HAP-1 (cell line): Measurements from ENCODE around the gene MOV10L1.
A peak's percentile ranks its signal among the peaks of the same experiment; 100 is the strongest.

Experiments used
- DNase-seq, 2 experiments: peaks; one replicate each; pipeline ENCODE4 v3.0.0-alpha.2; 2016 to 2020; ENCODE audit warnings: low spot score in 2 of 2
- H3K27me3 ChIP-seq: fragments of 250-450 bp; sonication (Bioruptor Pico); 2 replicates; pipeline ENCODE4 v1.5.1; 2020; ENCODE audit warnings: low read depth, mild to moderate bottlenecking, moderate library complexity
- H3K36me3 ChIP-seq: fragments of 250-450 bp; sonication (Bioruptor Pico); replicated peaks from 2 replicates; pipeline ENCODE4 v1.5.1; 2020; ENCODE audit warnings: mild to moderate bottlenecking
- H3K4me1 ChIP-seq: fragments of 250-450 bp; sonication (Bioruptor Pico); 2 replicates; pipeline ENCODE4 v1.5.1; 2020; ENCODE audit warnings: mild to moderate bottlenecking
- H3K4me3 ChIP-seq: fragments of 250-450 bp; sonication (Bioruptor Pico); 2 replicates; pipeline ENCODE4 v1.5.1; 2020; ENCODE audit warnings: mild to moderate bottlenecking, moderate library complexity
- H3K9me3 ChIP-seq: fragments of 250-450 bp; sonication (Bioruptor Pico); 2 replicates; pipeline ENCODE4 v1.5.1; 2020; ENCODE audit warnings: mild to moderate bottlenecking, moderate library complexity
- in situ Hi-C: fragments of 300-500 bp; cut with MboI; formaldehyde crosslinking; loops from 3 replicates; pipeline ENCODE4 v1.14.3; 2020; ENCODE audit warnings: low sequenced_read_pairs, inconsistent platforms, mixed read lengths

MOV10L1 gene

DNA sequence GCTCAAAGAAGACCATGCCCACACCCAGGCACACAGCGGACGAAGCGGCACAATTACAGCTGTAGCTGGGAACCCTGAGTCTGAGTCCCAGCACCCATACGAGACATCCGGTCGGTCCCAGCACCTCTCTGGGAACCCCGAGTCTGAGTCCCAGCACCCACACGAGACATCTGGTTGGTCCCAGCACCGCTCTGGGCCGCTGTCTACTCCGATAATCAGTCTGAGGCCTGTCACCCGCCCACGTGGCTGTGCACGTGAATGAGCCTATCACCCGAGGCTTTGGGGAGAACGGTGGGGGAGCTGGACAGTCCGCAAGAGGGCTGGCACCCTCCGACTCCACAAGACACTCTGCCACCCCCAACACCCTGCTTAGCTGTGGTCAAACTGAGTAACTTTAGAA, 37.9 kb upstream of the MOV10L1 start:
- Histone ChIP-seq H3K9me3 (peaks cover 3% of the 10 kb centered on the region; the same call in 1 of the 2 replicates), H3K27me3 (no peaks in the 10 kb centered on the region), H3K36me3 (no peaks in the 10 kb centered on the region), H3K4me1 (no peaks in the 10 kb centered on the region), H3K4me3 (no peak overlapping the region)
- DNase-seq: no peak
- in situ Hi-C loops: no loop called here

DNA sequence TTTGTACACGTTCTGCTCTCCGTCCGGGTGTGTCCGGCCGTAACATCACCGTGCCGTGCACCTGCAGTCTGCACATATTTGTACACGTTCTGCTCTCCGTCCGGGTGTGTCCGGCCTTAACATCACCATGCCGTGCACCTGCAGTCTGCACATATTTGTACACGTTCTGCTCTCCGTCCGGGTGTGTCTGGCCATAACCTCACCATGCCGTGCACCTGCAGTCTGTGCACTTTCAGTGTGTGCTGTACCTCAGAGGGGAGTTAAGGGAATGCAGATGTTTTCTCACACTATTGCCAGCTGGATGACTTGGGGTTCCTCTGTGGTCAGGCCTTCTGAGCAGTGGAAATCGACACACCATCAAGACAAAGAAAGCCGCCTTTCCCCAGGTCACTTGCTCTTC, 35.9 kb upstream of the MOV10L1 start:
- in situ Hi-C loops: no loop called here
- no peaks in the 10 kb centered on the region for H3K4me1 ChIP-seq
- no peaks in the 10 kb centered on the region for H3K27me3 ChIP-seq
- DNase-seq: no peak
- no peaks in the 10 kb centered on the region for H3K36me3 ChIP-seq
- H3K9me3 ChIP-seq: peaks cover 3% of the 10 kb centered on the region; the same call in 1 of the 2 replicates
- no peak overlapping the region for H3K4me3 ChIP-seq

DNA sequence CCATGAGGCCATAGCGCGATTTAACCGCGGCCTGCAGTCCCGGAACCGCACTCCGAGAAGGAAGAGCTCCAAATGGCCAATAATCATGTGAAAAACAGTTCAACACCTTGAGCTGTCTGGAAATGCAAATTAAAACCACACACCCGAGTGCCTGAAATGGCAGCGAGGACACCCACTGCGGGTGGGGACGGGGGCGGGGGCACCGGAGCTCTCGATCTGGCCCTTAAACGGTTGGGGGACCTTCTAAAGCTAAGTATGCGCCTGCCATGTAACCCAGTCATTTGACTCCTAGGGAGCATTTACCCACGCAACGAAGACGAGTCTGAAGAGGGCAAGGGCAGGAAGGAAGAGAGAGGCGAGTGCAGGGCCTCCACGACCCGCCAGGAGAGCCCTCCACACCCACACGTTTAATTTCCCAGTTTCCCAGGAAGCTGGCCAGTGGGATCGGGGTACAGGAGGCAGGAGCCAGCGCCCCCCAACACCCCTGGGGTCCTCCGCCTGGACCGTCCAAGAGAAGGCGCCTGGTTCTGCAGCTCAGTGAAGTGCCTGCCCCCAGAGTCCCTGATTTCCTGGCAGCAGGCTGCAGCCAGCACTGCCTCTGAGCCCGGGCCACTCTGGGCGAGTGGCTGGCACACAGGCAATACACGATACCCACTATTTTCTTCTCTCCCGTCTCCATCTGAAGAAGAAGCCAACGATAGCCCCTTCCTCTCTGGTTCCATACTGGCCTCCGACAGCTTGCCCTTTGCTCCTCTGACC, 33.4 kb upstream of the MOV10L1 start:
- Histone ChIP-seq H3K27me3 (no peaks in the 10 kb centered on the region), H3K36me3 (no peaks in the 10 kb centered on the region), H3K4me1 (no peaks in the 10 kb centered on the region), H3K9me3 (peaks cover 3% of the 10 kb centered on the region; the same call in 1 of the 2 replicates), H3K4me3 (no peak overlapping the region)
- DNase-seq: no peak
- in situ Hi-C loops: no loop called here

DNA sequence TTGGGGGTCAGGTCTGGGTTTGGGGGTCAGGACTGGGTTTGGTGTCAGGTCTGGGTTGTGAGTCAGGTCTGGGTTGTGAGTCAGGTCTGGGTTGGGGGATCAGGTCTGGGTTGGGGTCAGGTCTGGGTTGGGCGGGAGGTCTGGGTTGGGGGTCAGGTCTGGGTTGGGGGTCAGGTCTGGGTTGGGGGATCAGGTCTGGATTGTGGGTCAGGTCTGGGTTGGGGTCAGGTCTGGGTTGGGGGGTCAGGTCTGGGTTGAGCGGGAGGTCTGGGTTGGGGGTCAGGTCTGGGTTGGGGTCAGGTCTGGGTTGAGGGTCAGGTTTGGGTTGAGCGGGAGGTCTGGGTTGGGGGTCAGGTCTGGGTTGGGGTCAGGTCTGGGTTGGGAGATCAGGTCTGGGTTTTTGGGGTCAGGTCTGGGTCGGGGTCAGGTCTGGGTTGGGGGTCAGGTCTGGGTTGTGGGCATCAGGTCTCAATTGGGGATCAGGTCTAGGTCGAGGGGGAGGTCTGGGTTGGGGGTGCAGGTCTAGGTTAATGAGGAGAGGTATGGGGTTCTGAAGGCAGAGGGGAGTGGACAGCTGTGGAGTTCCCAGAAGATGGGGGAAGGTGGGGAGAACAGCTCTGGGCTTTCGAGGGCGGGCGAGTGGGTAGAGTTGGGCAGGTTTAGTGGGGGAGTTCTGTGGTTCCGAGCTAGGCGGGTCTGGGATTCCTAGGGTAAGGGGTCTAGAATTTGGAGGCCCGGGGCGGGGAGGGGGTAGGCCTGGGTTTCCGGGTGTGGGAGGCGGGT, 32.3 kb upstream of the MOV10L1 start:
- in situ Hi-C loops: no loop called here
- Histone ChIP-seq H3K4me3 (no peak overlapping the region), H3K9me3 (peaks cover under 1% of the 10 kb centered on the region; the same call in 1 of the 2 replicates), H3K4me1 (no peaks in the 10 kb centered on the region), H3K27me3 (no peaks in the 10 kb centered on the region), H3K36me3 (no peaks in the 10 kb centered on the region)
- DNase-seq: no peak

DNA sequence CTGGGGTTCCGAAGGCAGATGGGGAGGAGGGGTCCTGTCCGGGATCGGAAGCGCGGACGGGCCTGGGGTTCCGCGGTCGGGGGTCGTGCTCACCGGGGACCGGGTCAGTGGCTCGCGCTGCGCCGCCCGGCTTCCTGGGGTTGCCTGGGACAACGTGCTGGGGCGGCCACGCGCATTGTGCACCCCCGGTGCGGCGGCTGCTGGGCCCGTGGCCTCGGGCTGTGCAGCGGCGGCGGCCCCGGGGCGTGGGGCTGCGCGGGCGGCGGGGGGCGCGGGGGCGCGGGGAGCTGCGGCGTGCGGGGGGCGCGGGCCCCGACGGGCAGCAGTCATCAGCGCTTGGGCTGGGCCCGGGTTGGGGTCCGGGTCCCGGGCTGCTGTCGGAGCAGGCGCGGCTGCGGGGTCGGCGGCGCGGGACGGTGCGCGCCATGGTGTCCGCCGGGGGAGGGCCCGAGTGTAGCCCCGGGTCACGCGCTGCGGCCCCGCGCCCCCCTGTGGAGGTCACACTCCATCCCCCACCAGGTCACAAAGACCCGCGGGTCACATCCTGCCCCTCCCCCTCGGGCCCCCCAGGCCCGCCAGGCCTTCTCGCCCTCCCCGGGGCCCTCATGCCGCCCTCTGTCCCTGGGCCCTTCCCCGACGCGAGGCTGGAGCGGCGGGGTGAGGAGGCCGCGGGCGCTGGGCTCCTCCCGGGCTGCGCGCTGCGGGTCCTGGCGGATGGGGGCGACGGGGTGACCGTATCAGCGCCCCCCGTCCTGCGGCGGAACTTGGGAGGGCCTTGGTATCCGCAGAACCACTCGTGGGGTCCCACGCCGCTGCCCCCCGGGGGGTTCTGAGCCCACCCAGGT, 31.5 kb upstream of the MOV10L1 start, which contains the start of gene TTLL8:
Gene TTLL8, minus strand, starts transcription at position 238 of the 845 bp plus-strand sequence.
- no peaks in the 10 kb centered on the region for H3K4me1 ChIP-seq

DNA sequence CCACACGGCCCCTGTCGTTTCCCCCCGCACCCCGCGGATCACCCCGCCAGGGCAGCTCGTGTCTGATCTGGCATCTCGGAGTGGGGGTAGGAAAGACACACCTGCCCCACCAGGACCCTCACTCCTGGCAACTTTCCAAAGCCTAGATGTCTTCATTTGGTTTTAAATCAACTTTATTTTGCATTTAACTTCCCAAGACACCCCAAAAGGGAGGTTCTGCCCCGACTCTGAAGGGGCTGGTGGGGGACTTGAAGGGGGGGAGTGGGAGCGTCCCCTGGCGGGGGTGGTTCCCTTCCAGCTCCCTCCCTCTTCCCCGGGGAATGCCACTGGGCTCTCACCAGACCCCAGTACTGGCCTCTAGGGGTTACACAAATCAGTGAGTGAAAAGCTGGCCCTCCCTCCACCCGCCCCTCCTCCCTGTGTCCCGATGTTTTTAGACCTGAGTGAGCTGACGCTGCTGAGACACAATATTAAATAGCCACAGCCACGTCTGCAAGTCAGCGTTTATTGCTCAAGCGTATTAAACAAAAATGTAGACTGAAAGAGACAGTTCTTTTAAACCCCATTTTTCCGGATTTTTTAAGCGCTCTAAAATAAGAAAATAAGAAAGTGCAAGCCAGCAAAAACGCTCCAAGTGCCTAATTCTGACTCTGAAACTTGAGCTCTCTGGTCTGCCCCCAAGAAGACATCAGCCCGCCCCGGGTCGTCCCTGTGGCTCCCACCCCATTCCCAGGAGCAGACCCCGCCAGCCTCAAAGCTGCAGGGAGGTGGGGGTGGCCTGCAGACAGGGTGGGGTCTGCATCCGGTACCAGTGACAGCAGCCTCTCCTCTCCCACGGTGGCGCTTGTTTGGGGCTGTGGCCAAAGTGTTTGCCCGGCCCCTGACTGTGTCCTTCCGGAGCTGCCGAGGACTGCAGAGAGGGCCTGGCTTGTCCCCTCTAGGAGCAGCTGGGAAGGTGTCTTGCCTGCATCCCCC, 30.6 kb upstream of the MOV10L1 start:
- H3K36me3 ChIP-seq: no peaks in the 10 kb centered on the region
- no peak overlapping the region for H3K4me3 ChIP-seq
- no peaks in the 10 kb centered on the region for H3K27me3 ChIP-seq
- peak in 1 of 2 experiments; percentile 31 for DNase-seq
- H3K9me3 ChIP-seq: no peaks in the 10 kb centered on the region
- no peaks in the 10 kb centered on the region for H3K4me1 ChIP-seq
- in situ Hi-C loops: no loop called here

More for the DNA sequence above, 31.5 kb upstream of the MOV10L1 start, which contains the start of gene TTLL8:
- Histone ChIP-seq H3K9me3 (no peaks in the 10 kb centered on the region), H3K27me3 (no peaks in the 10 kb centered on the region), H3K36me3 (no peaks in the 10 kb centered on the region), H3K4me3 (no peak within 1 kb of the TSS)
- no peak for DNase-seq
- in situ Hi-C loops: no loop called here

DNA sequence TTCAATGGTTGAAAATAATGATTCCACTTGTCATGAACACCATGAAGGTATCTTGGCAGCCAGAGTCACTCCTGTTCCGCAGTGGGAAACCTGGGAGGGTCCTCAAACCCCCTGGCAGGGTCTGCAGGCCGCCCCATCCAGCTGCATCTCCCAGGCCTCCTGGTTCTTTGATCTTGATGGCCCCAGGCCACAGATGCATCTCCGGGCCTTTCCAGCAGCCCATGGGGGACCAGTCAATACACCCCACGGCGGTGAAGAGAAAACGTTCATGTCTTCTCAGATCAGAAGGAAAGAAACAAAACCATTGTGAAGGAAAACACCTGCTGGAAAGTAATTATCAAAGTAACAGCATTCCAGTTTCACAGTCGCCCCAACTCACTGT, 29.9 kb upstream of the MOV10L1 start:
- H3K9me3 ChIP-seq: no peaks in the 10 kb centered on the region
- H3K4me1 ChIP-seq: no peaks in the 10 kb centered on the region
- DNase-seq: no peak
- H3K27me3 ChIP-seq: no peaks in the 10 kb centered on the region
- in situ Hi-C loops: no loop called here
- H3K36me3 ChIP-seq: no peaks in the 10 kb centered on the region
- H3K4me3 ChIP-seq: no peak overlapping the region

DNA sequence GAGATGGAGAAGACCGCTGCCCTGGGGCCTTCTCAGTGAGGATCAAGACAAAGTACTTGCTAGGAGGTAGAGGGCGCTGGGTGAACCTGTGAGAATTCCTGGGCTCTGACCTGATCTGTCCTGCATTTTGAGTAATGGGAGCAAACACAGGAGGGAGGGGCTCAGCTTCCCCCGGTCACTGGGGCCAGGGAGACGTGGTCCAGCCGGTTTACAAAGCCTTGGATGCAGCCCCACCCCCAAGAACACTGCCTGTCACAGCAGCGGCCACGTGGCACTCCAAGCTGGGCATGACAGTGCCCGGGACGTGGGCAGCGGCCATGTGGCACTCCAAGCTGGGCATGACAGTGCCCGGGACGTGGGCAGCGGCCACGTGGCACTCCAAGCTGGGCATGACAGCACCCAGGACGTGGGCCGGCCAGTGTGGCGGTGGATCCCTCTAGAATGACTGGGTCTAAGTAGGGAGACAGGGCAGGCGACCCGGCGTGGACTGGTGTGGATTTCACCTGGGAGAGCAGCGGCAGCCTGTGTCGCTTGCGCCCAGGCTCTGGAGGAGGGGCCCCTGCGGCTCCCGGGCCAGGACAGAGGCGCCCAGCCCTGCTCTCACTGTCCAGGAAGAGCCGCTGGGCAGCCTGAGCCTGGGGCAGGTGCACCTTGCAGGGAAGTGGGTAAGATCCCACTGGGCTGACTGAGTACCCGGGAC, 29.2 kb upstream of the MOV10L1 start:
- no peak overlapping the region for H3K4me3 ChIP-seq
- H3K36me3 ChIP-seq: no peaks in the 10 kb centered on the region
- in situ Hi-C loops: no loop called here
- DNase-seq: no peak
- no peaks in the 10 kb centered on the region for H3K4me1 ChIP-seq
- no peaks in the 10 kb centered on the region for H3K27me3 ChIP-seq
- H3K9me3 ChIP-seq: no peaks in the 10 kb centered on the region

DNA sequence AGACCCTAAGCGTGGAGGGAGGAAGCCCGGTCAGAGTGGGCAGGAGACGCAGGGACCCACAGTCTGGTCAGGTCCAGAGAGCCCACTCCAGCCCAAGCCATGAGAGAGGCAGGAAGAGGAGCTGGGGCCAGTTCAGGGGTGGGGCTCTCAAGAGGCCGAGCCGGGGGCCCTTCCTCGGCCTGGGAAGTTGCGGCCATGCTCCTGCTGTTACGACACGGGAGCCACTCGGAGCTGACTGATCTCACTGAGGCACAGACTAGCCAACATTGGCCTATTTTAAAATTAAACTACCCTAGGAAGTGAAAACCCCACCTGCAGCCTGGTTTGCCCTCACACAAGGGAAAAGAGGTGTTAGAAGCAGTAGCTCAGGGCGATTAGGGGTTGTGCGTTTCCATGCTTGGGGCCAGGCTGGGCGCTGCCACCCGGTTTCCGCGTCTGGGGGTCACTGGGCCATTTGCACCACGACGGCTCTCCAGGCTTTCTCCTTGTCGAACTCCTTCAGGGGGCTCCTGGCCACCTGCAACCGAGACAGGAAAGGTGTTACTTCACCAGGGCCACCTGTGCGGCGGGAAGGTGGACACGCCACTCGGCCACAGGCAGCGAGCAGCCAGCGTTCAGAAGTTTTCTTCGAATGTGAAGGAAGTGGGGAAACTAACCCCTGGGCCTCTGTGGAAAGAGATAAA, 28.5 kb upstream of the MOV10L1 start:
- DNase-seq: no peak
- Histone ChIP-seq H3K36me3 (no peaks in the 10 kb centered on the region), H3K27me3 (no peaks in the 10 kb centered on the region), H3K4me1 (no peaks in the 10 kb centered on the region), H3K4me3 (no peak overlapping the region), H3K9me3 (no peaks in the 10 kb centered on the region)
- in situ Hi-C loops: no loop called here

DNA sequence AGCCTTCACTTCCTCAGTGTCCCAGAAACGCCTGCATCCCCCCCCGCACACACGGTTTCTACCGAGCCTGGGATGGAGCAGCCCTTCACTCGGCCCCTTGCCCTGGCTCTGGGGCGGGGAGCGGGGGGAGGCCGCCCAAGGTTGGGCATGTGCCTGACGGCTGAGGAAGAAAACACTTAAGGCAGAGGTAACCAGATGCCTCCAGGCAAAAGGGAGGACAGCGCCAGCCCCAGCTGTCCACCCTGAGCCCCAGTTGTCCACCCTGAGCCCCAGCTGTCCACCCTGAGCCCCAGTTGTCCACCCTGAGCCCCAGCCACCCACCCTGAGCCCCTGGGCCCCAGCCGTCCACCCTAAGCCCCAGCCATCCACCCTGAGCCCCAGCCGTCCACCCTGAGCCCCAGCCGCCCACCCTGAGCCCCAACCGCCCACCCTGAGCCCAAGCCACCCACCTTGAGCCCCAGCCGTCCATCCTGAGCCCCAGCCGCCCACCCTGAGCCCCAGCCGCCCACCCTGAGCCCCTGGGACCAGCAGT, 27.9 kb upstream of the MOV10L1 start:
- H3K36me3 ChIP-seq: no peaks in the 10 kb centered on the region
- no peaks in the 10 kb centered on the region for H3K9me3 ChIP-seq
- no peaks in the 10 kb centered on the region for H3K27me3 ChIP-seq
- no peak overlapping the region for H3K4me3 ChIP-seq
- no peaks in the 10 kb centered on the region for H3K4me1 ChIP-seq
- in situ Hi-C loops: no loop called here
- DNase-seq: no peak

DNA sequence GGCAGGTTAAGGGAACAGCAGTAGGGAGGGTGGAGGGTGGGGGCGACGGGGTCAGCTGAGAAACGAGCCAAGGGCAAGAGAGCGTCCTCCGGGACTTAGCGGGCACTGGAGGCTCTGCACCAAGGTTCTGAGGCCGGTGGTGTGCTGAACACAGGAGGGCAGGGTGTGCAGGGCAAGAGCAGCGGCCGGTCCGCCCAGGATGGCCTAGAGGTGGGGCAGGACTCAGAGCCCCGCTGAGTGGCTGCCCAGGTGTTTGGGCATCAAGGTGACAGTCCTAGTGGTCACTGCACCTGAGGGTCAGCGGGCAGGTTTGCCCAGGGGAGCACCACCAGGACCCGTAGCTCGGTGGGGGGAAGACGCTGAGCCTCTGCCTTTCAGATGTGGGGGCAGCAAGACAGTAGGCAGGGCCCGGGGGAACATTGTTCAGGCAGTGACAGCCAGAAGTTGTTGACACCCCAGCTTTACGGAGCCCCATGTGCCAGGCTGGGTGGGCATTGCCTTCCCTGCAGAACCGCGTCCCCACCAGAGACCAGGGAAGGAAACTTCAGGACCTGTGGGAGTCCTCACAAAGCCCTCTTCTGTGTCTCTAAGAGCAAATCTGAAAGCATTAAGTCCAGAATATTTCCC, 27.2 kb upstream of the MOV10L1 start:
- Histone ChIP-seq H3K9me3 (no peaks in the 10 kb centered on the region), H3K27me3 (no peaks in the 10 kb centered on the region)
- in situ Hi-C loops: no loop called here

More for the DNA sequence above, 27.2 kb upstream of the MOV10L1 start:
- H3K36me3 ChIP-seq: no peaks in the 10 kb centered on the region
- no peak for DNase-seq
- no peak overlapping the region for H3K4me3 ChIP-seq
- no peaks in the 10 kb centered on the region for H3K4me1 ChIP-seq
